MCF 10A (cell line): ENCODE results near the gene ASH1L. TPM values are rescaled to one million over a fixed set of nuclear protein-coding genes. Genes with fewer than 3 reads are reported as not detected.
"Not testable (repeated sequence)": the region's sequence is repeated elsewhere in the genome, so short reads cannot be mapped to it uniquely, and the experiment has no call there.

Experiments
- BruUV-seq: library from RNA; stranded (reverse); fragments of 400-500 nt; replicated peaks from 2 replicates; lab custom pipeline; 2021; lab: Mats Ljungman, UMichigan
- CTCF ChIA-PET: fragments of 300-600 bp; sonication (Branson Sonifier 250); formaldehyde crosslinking; extraction: SDS; loops from one replicate; lab custom pipeline; 2021; ENCODE audit warnings: antibody characterized with exemption, inconsistent platforms; lab: Yijun Ruan, JAX
- POLR2A ChIA-PET: fragments of 300-600, 350-650 bp; sonication (Branson Sonifier 250); formaldehyde crosslinking; extraction: SDS; loops from one replicate; lab custom pipeline; 2020; ENCODE audit warnings: antibody characterized with exemption, inconsistent platforms; lab: Yijun Ruan, JAX
- DNase-seq: peaks from one replicate; pipeline ENCODE4 v3.0.0-alpha.2; 2018; ENCODE audit not compliant: unreplicated experiment
- H3K27ac Mint-ChIP-seq: one replicate; pipeline ENCODE4 v1.8.0; 2022; ENCODE audit warnings: mild to moderate bottlenecking, low read depth, mixed read lengths; ENCODE audit not compliant: unreplicated experiment
- H3K27me3 Mint-ChIP-seq: one replicate; pipeline ENCODE4 v1.8.0; 2022; ENCODE audit warnings: mixed read lengths; ENCODE audit not compliant: insufficient read depth, unreplicated experiment
- H3K36me3 Mint-ChIP-seq: one replicate; pipeline ENCODE4 v1.8.0; 2022; ENCODE audit warnings: mild to moderate bottlenecking, moderate library complexity, mixed read lengths; ENCODE audit not compliant: insufficient read depth, unreplicated experiment
- H3K4me1 Mint-ChIP-seq: one replicate; pipeline ENCODE4 v1.8.0; 2022; ENCODE audit warnings: mixed read lengths; ENCODE audit not compliant: insufficient read depth, unreplicated experiment
- H3K4me3 Mint-ChIP-seq: one replicate; pipeline ENCODE4 v1.8.0; 2022; ENCODE audit warnings: mild to moderate bottlenecking, moderate library complexity, mixed read lengths; ENCODE audit not compliant: unreplicated experiment
- H3K9me3 Mint-ChIP-seq: one replicate; pipeline ENCODE4 v1.8.0; 2022; ENCODE audit warnings: mixed read lengths; ENCODE audit not compliant: unreplicated experiment
- intact Hi-C: fragments of 100-400 bp; cut with micrococcal nuclease; formaldehyde crosslinking; loops from 2 replicates; pipeline ENCODE4 v1.14.1; 2022
- total RNA-seq: library from RNA; stranded (reverse); gene quantifications from 2 replicates; pipeline ENCODE4 v1.2.3, GENCODE V29; 2022
- TF ChIP-seq, protein P1 (sequence below): fragments of 200-600 bp; IDR thresholded peaks from one replicate; pipeline ENCODE4 v1.8.0; 2022; ENCODE audit warnings: antibody characterized with exemption, mild to moderate bottlenecking; ENCODE audit not compliant: unreplicated experiment

Gene ASH1L
- total RNA-seq, 1 experiment from 2014 or later: 59.1 TPM

DNA sequence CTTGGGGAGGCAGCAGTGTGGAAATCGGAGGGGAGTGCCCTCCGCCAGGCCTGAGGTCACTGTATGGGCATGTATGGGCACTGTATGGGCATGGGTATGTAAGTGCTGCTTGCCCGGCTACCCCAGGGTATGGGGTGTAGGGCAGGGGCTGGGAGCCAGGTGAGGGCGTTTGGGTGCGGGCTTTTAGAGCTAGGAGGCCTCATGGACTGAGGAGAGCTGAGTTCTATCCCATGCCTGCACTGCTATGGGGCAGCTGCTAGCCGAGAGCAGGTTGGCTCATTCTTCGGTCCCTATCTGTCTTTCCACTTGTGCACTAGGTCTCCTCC, 266.7 kb downstream of the ASH1L start:
- no TSS peak for BruUV-seq

DNA sequence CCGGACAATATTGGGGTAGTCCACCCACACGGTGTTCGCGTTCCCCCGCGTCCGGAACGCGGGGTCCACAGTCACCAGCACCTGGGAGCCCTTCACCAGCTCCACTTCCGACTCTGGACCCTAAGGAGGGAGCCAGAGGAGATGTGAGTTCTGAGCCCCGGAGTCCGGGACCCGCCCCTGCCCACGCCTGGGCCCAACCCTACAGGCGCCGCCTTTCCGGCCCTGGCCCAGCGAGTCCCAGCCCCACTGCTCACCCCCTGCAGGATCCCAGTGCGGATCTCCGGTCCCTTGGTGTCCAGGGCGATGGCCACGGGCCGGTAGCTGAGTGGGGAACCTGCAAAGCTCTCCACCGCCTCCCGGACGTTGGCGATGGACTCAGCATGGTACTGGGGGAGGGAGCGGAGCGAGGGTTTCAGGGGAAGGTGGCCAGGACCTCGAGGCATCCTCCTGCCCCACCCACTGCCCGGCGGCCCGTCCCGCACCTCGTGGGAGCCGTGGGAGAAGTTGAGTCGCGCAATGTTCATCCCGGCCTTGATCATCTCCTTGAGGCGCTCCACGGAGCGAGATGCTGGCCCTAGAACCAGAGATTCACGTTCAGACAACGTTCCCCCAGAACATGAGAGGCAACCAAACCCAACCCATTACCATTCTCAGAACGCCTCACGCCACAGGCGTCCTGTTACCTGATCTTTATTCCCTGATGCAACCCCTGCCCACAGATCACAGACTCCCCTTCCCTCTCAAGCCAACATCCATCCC, 267.2 kb downstream of the ASH1L start:
- TF ChIP-seq, protein P1, sequence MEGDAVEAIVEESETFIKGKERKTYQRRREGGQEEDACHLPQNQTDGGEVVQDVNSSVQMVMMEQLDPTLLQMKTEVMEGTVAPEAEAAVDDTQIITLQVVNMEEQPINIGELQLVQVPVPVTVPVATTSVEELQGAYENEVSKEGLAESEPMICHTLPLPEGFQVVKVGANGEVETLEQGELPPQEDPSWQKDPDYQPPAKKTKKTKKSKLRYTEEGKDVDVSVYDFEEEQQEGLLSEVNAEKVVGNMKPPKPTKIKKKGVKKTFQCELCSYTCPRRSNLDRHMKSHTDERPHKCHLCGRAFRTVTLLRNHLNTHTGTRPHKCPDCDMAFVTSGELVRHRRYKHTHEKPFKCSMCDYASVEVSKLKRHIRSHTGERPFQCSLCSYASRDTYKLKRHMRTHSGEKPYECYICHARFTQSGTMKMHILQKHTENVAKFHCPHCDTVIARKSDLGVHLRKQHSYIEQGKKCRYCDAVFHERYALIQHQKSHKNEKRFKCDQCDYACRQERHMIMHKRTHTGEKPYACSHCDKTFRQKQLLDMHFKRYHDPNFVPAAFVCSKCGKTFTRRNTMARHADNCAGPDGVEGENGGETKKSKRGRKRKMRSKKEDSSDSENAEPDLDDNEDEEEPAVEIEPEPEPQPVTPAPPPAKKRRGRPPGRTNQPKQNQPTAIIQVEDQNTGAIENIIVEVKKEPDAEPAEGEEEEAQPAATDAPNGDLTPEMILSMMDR: no peak
- Mint-ChIP-seq H3K4me1 (no peaks in the 10 kb centered on the region), H3K9me3 (no peaks in the 10 kb centered on the region), H3K4me3 (no peak overlapping the region), H3K27ac (no peak overlapping the region), H3K27me3 (peaks cover 34% of the 10 kb centered on the region), H3K36me3 (no peaks in the 10 kb centered on the region)
- ChIA-PET CTCF (interaction anchor here (0.7 to 1.2 kb wide), 3 partner anchors 16 to 805 kb away, joined by 3 read pairs; no protein-coding TSS in a partner anchor), POLR2A (no interaction called here)
- BruUV-seq: no TSS peak
- DNase-seq: no peak
- intact Hi-C loops: no loop called here

More for the DNA sequence above, 266.7 kb downstream of the ASH1L start:
- CTCF ChIA-PET: interaction anchor here (0.7 to 1.2 kb wide), 4 partner anchors 16 to 806 kb away, joined by 3 read pairs; no protein-coding TSS in a partner anchor
- Mint-ChIP-seq H3K36me3 (no peaks in the 10 kb centered on the region), H3K27me3 (peaks cover 34% of the 10 kb centered on the region), H3K9me3 (no peaks in the 10 kb centered on the region), H3K27ac (no peak overlapping the region), H3K4me3 (no peak overlapping the region), H3K4me1 (no peaks in the 10 kb centered on the region)
- TF ChIP-seq, protein P1: no peak
- POLR2A ChIA-PET: no interaction called here
- DNase-seq: no peak
- intact Hi-C loops: no loop called here

DNA sequence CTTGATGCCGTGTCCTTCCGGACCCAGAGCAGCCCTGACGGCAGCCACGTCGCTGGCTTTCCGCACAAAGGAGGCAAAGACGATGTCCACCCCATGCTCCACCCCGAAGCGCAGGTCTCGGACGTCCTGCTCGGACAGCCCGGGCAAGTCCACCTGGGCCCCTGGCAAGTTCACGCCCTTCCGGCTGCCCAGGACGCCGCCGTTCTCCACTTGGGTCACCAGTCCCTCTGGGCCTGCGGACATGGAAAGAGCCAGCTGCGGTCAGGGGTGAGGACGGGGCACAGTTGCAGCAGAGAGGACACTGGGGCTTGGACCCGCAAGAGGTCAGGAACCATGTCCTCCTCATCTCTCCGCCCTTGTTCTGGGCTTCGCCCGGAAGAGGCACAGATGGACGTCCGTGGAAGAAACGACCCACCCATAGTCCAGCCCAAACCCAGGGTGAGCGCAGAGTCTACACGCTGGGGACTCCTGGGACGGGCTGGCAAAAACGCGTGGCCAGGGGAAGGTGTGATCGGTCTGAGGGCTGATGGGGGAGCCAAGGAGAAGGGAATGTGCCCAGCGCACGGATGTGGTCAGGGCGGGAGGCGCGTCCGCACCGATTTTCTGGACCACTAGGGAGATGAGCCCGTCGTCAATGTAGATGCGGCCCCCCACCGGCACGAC, 268.0 kb downstream of the ASH1L start:
- Mint-ChIP-seq H3K9me3 (no peaks in the 10 kb centered on the region), H3K27me3 (peaks cover 34% of the 10 kb centered on the region), H3K4me3 (no peak overlapping the region), H3K27ac (no peak overlapping the region), H3K36me3 (no peaks in the 10 kb centered on the region), H3K4me1 (no peaks in the 10 kb centered on the region)
- TF ChIP-seq, protein P1: no peak
- no peak for DNase-seq
- ChIA-PET POLR2A (no interaction called here), CTCF (interaction anchor here (1.2 kb wide), 1 partner anchor 15 kb away, joined by 3 read pairs; no protein-coding TSS in a partner anchor)
- intact Hi-C loops: no loop called here
- BruUV-seq: no TSS peak

DNA sequence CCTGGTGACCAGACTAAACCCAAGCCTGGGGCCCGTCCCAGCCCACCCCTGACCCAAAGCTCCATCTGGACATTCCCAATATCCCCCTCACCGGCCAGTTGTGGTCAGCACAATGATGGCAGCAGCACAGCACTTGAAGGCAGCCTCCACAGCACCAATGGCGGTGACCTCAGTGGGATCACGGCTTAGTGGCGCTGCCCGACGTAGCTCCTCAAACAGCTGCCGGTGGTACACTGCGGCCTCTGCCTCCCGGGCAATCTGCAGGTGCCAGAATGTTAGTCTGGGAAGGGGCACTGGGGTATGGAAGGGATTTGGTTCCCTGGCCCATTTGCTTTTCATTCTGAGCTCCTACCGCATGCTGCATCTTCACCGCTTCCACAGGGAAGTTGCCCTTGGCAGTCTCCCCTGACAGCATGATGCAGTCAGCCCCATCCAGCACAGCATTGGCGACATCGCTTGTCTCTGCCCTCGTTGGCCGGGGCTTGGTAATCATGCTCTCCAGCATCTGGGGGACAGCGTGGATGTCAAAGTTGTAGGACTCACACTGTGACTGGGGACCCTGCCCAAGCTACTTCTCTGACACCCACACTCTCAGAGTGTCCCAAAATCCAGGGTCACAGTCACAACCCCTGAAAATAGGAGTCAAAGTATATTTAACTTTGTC, 269.4 kb downstream of the ASH1L start:
- TF ChIP-seq, protein P1: no peak
- POLR2A ChIA-PET: interaction anchor here (0.9 to 1.5 kb wide), 5 partner anchors 12 to 30 kb away, joined by 3 to 9 read pairs (median 6); partner anchors contain the start of genes FDPS and RUSC1
- Mint-ChIP-seq H3K9me3 (no peaks in the 10 kb centered on the region), H3K4me3 (no peak overlapping the region), H3K27me3 (peaks cover 34% of the 10 kb centered on the region), H3K36me3 (no peaks in the 10 kb centered on the region), H3K27ac (no peak overlapping the region), H3K4me1 (no peaks in the 10 kb centered on the region)
- intact Hi-C loops: no loop called here
- no peak for DNase-seq
- CTCF ChIA-PET: interaction anchor here (0.5 to 1.9 kb wide), 3 partner anchors 43 to 830 kb away, joined by 3 to 9 read pairs (median 3); no protein-coding TSS in a partner anchor
- BruUV-seq: no TSS peak

DNA sequence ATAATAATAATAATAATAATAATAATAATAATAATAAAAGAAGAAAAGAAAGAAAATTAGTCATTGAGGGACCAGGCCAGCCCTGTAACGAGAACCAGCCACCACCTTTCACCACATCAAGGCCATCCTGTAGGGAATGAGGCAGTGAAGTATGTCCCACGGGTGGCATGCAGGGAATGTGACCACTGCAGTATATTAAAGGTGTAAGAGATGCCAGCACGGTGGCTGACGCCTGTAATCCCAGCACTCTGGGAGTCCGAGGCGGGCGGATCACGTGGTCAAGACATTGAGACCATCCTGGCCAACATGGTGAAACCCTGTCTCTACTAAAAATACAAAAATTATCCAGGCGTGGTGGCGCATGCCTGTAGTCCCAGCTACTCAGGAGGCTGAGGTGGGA, 271.6 kb downstream of the ASH1L start:
- H3K27ac Mint-ChIP-seq, H3K9me3 Mint-ChIP-seq, H3K4me3 Mint-ChIP-seq, BruUV-seq, H3K4me1 Mint-ChIP-seq, H3K36me3 Mint-ChIP-seq, intact Hi-C loops, POLR2A ChIA-PET, DNase-seq: not testable (repeated sequence)
- H3K27me3 Mint-ChIP-seq: peaks cover 20% of the 10 kb centered on the region
- CTCF ChIA-PET: interaction anchor here (1.2 kb wide), 1 partner anchor 13 kb away, joined by 3 read pairs; no protein-coding TSS in a partner anchor
